Medulla oblongata (tissue), 1 donor: ENCODE data around the gene IZUMO2.

Source experiments
- DNase-seq: peaks from one replicate; pipeline ENCODE4 v3.0.0-alpha.2; 2015; ENCODE audit errors: extremely low spot score

The IZUMO2 gene

DNA sequence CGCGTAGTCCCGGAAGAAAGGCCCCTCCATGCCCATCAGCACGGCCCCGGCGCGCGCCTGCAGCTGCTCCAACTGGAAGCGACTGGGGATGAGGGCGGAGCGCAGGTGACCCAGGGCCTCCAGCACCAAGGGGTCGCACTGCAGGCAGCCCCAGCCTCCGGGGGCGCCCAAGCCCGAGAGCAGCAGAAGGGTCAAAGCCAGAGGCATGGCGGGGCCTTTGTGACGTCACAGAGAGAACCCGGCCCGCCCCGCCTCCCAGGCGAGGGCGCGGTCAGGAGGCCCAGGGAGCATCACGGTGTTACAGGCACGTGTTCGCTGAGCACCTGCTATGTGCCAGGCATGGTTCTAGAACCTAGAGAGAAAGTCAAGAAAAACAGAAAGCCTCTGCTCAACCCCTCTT, at the start of gene IZUMO2:
IZUMO2 (minus strand) TSS at position 294 of the 400 bp plus-strand sequence; CDS start at position 207, 87 bp downstream.
- DNase-seq: no peak

DNA sequence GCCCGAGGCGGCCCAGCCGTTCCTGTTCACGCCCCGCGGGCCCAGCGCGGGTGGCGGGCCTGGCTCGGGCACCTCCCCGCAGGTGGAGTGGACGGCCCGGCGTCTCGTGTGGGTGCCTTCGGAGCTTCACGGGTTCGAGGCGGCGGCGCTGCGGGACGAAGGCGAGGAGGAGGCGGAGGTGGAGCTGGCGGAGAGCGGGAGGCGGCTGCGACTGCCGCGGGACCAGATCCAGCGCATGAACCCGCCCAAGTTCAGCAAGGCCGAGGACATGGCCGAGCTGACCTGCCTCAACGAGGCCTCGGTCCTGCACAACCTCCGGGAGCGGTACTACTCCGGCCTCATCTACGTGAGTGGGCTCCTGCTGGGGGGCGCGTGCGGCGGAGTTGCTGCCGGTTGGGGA, 47.3 kb upstream of the IZUMO2 start:
- DNase-seq: no peak

DNA sequence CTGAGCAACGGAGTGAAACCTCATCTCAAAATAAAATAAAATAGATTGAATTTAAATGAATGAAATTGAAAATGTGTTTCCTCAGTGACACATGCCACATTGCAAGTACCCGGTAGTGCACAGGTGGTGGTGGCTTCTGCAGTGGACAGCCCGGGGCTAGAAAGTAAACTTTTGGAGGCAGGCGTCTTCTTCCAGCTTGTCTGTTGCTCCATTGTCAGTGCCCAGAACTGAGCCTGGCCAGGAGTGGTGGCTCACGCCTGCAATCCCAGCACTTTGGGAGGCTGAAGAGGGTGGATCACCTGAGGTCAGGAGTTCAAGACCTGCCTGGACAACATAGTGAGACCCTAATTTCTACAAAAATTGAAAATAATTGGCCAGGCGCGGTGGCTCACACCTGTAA, 46.0 kb upstream of the IZUMO2 start:
- no peak for DNase-seq

DNA sequence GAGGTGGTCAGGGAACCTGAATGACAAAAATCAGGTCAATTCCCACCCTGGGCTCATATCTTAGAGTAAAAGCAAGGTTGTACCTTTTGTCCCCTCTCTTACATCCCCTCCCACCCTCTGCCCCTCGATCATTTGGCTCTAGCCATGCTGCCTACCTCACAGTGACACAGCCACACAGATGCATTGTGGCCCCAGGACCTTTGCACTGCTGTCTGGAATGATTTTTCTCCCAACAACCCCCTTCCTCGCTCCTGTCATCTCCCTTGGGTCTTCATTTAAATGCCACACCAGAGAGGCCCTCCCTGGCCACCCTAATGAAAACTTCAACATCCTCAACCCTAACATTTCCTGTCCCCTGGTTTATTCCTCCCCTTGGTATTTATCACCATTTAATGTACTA, 44.6 kb upstream of the IZUMO2 start:
- DNase-seq: no peak

DNA sequence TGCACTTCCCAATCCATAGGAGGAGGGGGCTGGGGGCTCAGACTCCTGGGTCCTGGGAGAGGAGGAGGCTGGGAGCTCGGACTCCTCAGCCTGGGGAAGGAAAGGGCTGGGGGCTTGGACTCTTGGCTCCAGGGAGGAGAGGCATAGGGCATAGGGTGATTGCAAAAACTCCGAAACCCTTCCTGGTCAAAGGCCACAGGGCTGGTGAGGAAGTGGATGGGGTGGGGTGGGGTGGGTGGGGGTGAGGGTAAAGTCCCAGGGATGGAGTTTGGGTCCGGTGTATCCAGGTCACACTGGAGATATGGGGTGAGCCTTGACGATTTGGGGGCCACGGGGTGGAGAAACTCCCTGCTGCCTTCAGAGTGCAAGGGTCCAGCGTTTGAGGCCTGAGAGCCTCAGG, 43.1 kb upstream of the IZUMO2 start:
- no peak for DNase-seq

DNA sequence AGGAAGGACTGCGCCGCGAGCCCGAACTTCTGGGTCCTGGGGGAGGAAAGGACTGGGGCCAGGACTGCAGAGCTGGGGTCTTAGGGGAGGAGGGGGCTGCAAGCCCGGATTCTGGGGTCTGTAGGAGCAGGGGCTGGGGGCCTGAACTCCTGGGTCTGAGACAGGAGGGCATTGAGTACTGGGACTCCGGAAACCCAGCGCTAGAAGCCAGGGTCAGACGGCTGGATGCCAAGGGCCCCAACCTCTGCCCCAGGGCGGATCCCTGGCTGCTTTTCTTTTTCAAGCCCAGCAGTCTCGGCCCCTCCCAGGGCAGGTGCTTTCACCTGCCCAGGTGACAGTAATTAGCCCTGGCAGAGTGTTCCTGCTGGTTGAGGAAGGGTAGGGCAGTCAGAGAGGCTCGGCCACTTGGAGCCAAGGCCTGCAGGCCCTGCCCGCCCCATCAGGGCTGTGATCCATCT, 42.6 kb upstream of the IZUMO2 start:
- DNase-seq: no peak

DNA sequence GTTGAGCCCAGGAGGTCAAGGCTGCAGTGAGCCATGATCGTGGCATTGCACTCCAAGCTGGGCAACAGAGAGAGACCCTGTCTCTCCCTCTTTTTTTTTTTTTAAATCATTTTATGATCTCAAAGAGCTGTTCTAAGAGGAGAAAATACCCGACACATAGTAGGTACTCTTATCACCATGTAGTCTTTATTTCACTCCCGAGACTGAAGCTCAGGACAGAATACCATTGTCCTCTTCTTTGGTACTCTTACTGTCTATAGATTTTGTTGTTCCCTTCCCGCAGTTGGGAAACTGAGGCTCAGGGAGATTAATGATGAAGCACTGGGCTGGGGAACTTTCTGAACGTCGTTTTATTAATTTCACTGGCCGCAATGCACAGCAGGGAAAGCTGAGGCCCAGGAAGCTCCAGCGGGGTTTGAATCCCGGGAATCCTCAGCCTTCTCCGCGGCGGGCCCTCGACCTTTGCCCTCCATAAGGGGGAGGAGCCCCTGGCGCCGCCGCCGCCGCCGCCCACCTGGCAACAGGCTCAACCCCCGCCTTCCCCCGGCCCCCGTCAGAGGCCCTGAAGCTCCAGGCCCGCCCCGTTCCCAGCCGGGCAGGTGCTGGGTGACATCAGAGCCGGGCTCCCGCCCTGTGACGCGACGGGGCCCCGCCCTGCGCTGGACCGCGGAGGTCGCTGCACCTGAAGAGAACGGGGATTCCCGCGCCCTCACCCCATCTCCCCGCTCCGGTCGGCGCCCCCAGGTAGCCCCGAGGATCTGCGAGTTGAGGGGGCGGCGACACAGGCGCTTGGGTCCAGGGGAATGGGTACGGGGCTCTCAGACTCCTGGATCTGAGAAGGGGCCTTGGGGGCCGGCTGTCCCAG, 42.0 kb upstream of the IZUMO2 start:
- no peak for DNase-seq

DNA sequence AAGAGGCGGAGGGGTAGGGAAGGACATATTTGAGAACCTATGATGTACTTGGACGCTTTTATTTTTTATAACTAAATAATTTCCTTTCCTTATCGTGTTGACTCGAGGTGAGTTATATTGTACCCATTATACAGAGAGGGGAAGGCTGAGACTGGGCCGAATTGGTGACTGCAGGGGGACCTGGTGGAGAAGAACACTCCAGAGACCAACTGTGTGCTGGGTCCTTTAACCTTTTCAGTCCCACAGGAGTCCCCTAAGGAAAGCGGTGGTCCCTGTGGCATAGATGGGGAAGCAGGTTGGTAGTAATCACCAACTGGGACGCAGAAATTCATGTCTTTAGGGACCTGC, 41.0 kb upstream of the IZUMO2 start:
- no peak for DNase-seq

DNA sequence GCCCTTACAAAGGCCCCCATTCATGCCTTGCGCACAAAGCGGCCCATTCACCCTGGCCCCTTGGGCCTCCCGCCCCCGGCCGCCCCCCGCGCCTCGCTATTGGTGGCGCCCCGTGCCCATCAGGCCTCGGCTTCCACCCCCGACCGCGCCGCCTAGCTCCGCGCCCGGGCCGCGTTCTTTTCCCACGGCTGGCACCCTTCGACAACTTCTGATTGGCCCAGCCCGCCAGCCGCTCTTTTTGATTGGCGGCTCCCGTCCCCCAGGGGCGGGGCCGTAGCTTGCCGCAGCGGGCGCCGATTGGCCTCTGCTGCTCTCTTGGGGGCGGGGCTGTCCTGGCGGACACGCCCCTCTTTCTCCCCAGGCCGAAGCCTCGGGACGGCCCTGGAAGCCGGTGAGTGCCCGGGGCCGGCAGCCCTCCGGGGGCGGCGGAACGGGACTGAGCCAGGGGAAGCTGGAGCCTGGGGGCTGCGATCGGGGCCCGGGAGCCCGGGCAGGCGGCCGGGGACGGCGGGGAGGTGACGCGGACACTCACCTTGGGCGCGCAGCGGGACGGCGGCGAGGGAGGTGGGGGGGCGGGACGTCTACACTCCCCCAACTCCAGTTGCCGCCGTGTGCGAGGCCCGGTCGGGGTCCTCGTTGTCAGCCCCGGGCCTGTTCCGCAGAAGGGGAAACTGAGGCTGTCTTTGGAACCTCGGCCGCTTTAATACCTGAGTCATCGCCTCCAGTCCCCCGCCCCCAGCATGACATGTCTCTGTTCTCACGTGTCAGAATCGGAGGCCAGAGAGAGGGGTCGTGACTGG, 40.4 kb upstream of the IZUMO2 start, which contains the start of gene MYH14:
MYH14 (plus strand) TSS at position 342 of the 800 bp plus-strand sequence. CDS start 6,744 bp downstream, outside the sequence.
- DNase-seq: peak; percentile 98

DNA sequence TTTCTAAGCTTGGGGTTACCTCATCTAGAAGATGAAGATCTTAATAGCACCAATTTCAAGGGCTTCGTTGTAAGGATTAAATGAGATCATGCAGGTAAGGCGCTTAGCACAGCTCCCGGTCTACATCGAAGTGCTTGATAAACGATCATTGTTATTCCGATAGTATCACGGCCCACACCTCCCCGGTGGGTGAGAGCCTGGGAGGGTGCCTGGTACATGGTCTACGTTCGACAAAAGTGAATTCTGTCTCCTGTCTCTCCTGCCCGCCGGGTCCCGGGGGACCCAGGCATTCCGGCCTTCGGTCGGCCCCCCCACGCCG, 39.8 kb upstream of the IZUMO2 start:
- DNase-seq: no peak

DNA sequence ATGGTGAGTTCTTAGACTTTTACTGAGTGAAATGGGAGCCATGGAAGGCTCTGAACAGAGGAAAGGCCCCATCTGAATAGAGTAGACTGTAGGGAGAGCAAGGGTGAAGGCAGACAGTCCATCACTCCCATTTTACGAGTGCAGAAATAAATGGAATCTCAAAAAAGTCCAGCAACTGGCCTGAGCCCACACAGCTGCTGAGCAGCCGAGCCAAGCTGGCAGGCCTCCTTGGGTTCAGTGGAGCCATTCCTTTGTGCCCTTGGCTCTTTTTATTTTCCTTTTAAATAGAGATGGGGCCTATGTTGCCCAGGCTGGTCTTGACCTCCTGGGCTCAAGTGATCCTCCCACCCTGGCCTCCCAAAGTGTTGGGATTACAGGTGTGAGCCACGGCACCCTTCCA, 39.3 kb upstream of the IZUMO2 start:
- no peak for DNase-seq

DNA sequence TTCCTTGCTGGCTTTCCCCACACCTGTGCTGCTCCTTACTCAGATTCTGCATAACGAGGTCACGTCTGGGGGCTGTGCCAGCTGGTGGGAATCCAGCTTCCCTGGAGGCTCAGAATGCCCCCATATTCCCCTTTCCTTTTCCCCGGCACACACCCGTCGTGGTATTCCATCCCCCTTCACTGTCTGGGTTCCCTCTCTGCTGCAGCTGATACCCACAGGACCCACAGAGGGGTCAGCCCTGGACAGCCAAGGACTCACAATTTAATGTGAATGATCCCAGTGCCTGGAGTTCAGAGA, 36.1 kb upstream of the IZUMO2 start:
- DNase-seq: no peak

DNA sequence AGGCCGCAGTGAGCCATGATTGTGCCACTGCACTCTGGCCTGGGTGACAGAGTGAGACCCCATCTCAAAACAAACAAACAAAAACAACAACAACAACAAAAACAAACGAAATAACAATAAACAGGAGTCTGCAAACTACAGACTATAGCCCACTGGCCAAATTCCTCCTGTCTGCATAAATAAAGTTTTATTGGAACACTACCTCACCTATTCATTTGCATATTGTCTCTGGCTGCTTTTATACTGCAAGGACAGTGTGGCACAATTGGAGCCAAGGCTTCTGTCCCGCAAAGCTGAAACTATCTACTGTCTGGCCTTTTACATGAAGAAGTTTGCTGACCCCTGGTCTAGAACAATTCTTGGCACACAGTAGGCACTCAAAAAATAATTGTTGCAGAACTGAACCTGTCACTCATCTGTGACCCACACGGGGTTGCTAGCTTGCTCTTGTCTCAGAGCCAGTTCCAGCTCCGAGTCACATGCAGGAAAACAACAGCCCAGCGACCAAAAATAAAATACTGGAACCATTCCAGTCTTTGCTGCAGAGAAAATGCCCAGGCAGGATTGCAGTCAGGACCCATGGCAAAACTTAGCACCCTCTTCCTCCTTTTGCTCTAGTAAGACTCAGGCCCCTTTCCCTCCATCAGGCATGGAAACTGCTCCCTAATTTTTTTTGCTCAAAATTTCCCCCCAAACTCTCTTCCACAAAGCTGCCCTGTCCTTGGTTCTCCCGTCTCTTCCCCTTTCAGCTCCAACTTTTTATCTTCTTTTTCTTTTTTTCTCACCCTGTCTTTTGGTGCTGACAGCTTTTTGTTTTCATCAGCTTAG, 35.6 kb upstream of the IZUMO2 start:
- peak; percentile 62 for DNase-seq

DNA sequence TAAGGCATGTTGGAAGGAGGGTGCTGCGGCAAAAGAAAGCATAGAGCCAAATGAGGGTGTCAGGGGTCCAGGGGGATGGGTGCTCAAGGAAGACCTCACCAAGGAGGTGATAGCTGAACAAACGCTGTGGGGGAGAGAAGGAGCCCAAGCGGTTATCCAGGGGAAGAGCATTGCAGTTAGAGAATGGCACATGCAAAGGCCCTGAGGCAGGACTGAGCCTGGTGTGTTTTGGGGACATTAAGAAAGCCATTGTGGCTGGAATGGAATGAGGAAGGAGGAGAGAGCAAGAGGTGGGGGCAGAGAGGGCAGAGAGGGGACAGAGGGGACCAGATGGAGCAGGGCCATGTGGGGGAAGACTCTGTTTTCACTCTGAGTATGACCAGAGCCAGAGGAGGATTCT, 34.3 kb upstream of the IZUMO2 start:
- no peak for DNase-seq

DNA sequence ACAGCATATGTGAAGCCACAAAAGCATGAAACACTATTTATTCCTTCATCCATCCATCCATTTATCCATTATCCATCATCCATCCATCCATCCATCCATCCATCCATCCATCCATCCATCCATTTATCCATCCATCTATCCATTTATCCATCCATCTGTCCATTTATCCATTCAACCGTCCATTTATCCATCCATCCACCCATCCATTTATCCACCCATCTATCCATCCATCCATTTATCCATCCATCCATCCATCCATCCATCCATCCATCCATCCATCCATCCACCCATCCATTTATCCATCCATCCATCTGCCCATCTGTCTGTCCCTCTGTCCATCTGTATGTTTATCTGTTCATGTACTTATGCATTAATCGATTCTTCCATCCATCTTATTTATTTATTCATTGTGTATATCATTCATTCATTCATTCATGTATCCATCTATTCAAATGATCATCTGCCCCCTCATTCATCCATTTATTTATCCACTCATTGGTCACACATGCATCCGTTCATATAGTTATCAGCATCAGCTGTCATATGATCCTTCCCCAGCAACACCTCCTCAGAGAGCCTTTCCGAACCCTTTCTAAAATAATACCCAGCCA, 33.3 kb upstream of the IZUMO2 start:
- no peak for DNase-seq

DNA sequence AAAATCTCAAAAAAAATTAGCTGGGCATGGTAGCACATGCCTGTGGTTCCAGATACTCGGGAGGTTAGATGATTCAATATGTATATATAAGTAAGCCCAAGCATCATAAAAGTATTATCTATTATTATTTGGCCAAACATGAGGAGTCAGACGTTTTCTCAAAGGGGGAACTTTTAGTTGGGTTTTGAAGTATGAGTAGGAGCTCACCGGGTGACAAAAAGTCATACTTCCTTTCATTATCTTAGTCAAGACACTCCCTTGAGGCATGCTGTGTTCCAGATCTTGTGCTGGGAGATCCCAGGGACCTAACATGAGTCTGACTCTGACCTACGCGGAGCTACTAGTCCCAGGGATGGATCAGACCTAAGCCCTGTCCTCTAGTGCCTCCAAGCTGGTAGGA, 32.1 kb upstream of the IZUMO2 start:
- no peak for DNase-seq

DNA sequence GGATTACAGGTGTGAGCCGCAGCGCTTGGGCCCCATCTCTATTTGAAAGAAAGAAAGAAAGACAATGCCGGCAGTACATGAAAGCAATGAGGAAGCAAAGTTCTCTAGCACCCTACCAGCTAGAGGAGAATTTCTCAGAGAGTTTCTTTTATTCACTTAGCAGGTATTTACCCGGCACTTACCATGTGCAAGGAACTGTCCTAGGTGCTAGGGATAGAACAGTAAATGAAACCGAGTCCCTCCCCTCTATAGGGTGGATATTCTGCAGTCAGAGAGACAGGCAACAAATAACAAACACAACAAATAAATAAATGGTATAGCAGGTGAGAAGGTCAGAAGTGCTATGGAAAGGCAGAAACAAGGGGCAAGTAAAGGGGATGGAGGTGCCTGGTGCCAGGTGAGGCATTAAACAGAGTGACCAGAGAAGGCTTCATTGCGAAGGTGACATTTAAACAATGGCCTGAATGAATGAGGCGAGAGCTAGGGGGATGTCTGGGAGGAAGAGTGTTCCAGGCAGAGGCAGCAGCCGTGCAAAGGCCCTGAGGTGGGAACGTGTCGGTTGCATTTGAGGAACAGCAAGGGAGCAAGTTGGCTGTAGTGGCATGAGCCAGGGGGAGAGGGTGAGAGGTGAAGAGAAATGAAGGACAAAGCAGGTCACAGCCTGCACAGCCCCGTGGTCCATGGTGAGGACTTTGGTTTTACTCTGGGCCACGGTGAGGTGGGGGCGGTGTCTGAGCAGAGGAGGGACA, 29.6 kb upstream of the IZUMO2 start:
- DNase-seq: no peak

DNA sequence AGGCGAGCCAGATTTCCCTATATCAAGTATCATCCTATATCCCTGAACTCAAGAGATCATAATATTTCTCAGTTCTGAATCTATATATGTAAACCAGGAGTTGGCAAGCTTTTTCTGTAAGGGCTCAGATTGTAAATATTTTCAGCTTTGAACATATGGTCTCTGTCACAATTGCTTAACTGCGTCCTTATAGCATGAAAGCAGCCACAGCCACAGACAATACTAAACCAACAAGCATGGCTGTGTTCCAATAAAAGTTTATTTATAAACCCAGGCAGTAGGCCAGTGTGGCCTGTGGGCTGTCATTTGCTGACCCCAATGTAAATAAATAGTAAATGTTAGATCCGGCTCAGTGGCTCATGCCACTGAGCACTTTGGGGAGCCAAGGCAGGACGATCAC, 28.1 kb upstream of the IZUMO2 start:
- DNase-seq: no peak

DNA sequence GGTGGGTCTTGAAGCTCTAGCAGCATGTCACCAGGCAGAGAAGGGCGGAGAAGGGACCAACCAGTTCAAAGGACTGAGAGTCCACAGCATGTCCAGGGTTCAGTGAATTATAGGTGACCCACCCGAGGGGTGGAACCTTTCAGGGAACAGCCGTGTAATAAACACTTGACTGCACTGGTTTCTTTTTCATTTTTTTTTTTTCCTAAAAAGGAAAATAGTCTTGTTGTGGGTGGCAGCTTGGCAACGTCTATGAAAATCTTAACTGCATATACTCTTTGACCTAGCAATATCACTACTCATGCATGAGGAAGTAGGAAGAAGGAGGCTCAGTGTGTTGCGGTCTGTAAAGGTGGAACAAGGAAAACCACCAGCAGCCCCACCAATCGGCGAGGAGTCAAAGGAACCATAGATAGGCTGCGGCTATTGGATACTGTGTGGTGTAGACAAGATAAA, 27.4 kb upstream of the IZUMO2 start:
- DNase-seq: no peak

DNA sequence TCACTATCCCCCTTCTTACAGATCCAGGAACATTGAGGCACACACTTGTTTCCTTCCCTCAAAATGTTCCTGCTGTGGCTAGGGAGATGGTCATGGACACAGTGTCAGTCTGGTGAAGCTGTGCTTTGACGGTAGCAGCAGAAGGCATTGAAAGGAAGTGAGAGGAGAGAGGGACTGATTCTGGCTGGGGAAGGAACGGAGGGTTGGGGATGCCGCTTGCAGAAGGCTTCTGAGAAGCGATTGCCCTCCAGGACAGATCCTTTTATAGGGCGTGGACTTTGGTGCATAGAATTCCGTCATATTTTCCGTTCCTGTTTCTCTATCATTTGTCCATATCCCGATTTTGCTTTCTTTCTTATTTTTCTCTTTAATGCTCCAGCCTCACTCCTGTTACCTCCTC, 26.2 kb upstream of the IZUMO2 start:
- no peak for DNase-seq

DNA sequence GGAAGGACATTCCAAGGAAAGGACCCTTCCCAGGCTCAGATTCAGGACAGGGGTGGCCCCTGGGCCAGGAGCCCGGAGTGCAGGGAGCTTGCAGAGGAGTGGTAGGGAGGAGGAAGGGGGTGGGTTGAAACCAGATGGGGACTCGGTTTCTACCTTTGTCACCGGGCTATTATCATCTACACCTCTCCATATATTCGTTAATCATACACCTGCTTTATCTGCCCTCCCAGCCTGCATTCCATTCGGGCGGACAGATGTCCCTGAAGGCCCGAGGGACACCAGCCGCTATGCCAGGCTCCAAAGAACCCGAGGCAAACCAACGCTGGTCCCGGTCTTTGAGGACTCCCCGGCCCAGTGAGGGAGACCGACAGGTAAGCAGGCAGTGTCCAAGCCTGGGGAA, 24.9 kb upstream of the IZUMO2 start:
- DNase-seq: no peak
